ENCODE data around the gene CD248. TPM values are rescaled to one million over a fixed set of nuclear protein-coding genes. Genes with fewer than 3 reads are reported as not detected.

CD248 gene, protein sequence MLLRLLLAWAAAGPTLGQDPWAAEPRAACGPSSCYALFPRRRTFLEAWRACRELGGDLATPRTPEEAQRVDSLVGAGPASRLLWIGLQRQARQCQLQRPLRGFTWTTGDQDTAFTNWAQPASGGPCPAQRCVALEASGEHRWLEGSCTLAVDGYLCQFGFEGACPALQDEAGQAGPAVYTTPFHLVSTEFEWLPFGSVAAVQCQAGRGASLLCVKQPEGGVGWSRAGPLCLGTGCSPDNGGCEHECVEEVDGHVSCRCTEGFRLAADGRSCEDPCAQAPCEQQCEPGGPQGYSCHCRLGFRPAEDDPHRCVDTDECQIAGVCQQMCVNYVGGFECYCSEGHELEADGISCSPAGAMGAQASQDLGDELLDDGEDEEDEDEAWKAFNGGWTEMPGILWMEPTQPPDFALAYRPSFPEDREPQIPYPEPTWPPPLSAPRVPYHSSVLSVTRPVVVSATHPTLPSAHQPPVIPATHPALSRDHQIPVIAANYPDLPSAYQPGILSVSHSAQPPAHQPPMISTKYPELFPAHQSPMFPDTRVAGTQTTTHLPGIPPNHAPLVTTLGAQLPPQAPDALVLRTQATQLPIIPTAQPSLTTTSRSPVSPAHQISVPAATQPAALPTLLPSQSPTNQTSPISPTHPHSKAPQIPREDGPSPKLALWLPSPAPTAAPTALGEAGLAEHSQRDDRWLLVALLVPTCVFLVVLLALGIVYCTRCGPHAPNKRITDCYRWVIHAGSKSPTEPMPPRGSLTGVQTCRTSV
- 0.03 TPM in 1 of 2 replicates, not detected in the other for polyA plus RNA-seq (2011; rRNA removed)
- polyA plus RNA-seq (2012; cell fraction: cytosol; rRNA removed) = 0.03 TPM in 1 of 2 replicates, not detected in the other
- not detected in 2 replicates for polyA plus RNA-seq (2012; cell fraction: nucleus; rRNA removed)
- not detected in 3 replicates for polyA plus RNA-seq (2017; fragmentation: RNase III; extraction: RNeasy Plus Mini Kit Qiagen cat#74134 plus additional on column Dnase treatment)
- 0.15 TPM in 1 of 2 replicates, not detected in the other for polyA minus RNA-seq (2011; rRNA and poly(A)+ RNA removed)

DNA sequence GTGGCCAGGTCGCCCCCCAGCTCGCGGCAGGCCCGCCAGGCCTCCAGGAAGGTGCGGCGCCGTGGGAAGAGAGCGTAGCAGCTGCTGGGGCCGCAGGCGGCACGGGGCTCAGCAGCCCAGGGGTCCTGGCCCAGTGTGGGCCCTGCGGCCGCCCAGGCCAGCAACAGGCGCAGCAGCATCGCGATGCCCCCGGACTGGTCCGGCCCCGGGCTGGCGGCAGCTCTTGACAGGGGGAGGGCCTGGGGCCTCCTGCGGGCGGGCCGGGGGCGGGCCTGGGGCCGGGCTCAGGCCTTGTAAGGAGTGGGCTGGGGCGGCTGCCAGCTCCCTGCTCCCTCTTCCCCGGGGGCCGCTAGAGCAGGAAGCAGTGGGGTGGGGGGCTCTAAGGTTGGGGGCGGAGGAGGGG lies at the start of gene CD248:
TSS of gene CD248 (minus strand) at position 196 of the 403 bp plus-strand sequence. CDS start at position 179, 17 bp downstream.
- WGBS (ENCODE audit: missing lambda C conversion rate) = no CpG with 5 or more reads among the region's 29 CpGs
- no peak for FAIRE-seq
- Histone ChIP-seq H3K4me2 (peak within 1 kb of the TSS; percentile 52; the same call in 2 of the 3 replicates), H3K4me1 (peaks cover 24% of the 10 kb centered on the region), H3K27ac (peak within 1 kb of the TSS; percentile 62 to 79; a peak in 5 of 6 replicates), H3K9me3 (no peaks in the 10 kb centered on the region), H3K4me3 (no peak within 1 kb of the TSS)
- DNase-seq (ENCODE audit: low read depth in 1 of 2, low spot score in 1 of 2) = no peak
- ChIA-PET POLR2A (interaction anchor here (1.0 kb wide), 1 partner anchor 19 kb away, joined by 3 read pairs; the partner anchor contains the start of gene RIN1), CTCF (interaction anchor here (2.7 to 12.2 kb wide), 2 partner anchors 10 to 16 kb away, joined by 10 to 247 read pairs; partner anchors contain the start of gene RIN1)
- no peak for ATAC-seq
- no peak for TF ChIP-seq MAFK (IDR thresholded peaks at IDR 0.05; ENCODE audit: partially characterized antibody)
- no peak for TF ChIP-seq HMGXB4 (CRISPR knock-in tag; IDR thresholded peaks at IDR 0.05; ENCODE audit: borderline replicate concordance)
- TF ChIP-seq RFX5 (IDR thresholded peaks at IDR 0.05) = no peak
- no peak for TF ChIP-seq NPAS2 (CRISPR knock-in tag; IDR thresholded peaks at IDR 0.05; ENCODE audit: borderline replicate concordance)
- no peak for TF ChIP-seq KDM5A (IDR thresholded peaks at IDR 0.05)

- WGBS (ENCODE audit: missing lambda C conversion rate) = 89% methylated on average over 14 of the region's 14 CpGs
- Histone ChIP-seq H3K4me1 (0 out of 3 replicates have a peak, but pooled peaks cover 8% of the 10 kb centered on the region), H3K4me3 (no peak overlapping the region), H3K27ac (no peak overlapping the region), H3K9me3 (no peaks in the 10 kb centered on the region), H3K4me2 (no peak overlapping the region)
- FAIRE-seq (no peak), DNase-seq (ENCODE audit: low read depth in 1 of 2, low spot score in 1 of 2) (no peak), ATAC-seq (no peak)
- no peak for TF ChIP-seq ZFP36 (IDR thresholded peaks at IDR 0.05; ENCODE audit: borderline replicate concordance, partially characterized antibody)
- ChIA-PET CTCF (interaction anchor here (0.6 to 4.3 kb wide), 11 partner anchors 9 to 73 kb away, joined by 3 to 22 read pairs (median 4); partner anchors contain the start of gene MRPL11), POLR2A (no interaction called here)
These were observed 49.1 kb upstream of the CD248 start for GRCh38 chr11:66365711-66366619.

DNA sequence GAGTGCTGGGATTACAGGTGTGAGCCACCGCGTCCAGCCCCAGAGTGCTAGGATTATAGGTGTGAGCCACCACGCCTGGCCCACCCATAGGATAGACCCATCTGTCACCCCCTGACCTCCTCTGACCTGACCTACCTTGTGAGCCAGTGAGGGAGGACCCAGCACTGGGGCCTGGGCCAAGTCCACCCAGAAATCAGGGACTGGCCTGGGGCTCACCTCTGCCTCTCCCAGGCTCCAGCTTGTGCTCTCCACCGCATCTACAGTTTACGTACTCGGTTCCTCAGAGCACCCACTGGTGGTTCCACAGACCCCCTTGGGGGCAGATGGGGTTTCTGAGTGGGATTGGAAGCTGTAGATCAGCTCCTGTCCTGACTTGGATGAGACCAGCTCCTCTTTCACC lies 48.3 kb upstream of the CD248 start:
- 0 out of 3 replicates have a peak, but pooled peaks cover 1% of the 10 kb centered on the region for H3K4me1 ChIP-seq
- POLR2A ChIA-PET = no interaction called here
- CTCF ChIA-PET = interaction anchor here (0.6 to 4.3 kb wide), 9 partner anchors 12 to 97 kb away, joined by 3 to 19 read pairs (median 4); partner anchors contain the start of genes BRMS1 and NPAS4

More for the DNA sequence above, 48.3 kb upstream of the CD248 start:
- H3K4me3 ChIP-seq = no peak overlapping the region
- no peaks in the 10 kb centered on the region for H3K9me3 ChIP-seq
- FAIRE-seq (no peak), ATAC-seq (no peak), DNase-seq (ENCODE audit: low read depth in 1 of 2, low spot score in 1 of 2) (no peak)
- WGBS (ENCODE audit: missing lambda C conversion rate) = 94% methylated on average over 6 of the region's 6 CpGs
- no peak overlapping the region for H3K4me2 ChIP-seq
- no peak overlapping the region for H3K27ac ChIP-seq
- TF ChIP-seq ELK1 (IDR thresholded peaks at IDR 0.05; ENCODE audit: low read depth, low read length) (no peak), EHMT2 (IDR thresholded peaks at IDR 0.05; ENCODE audit: low read depth) (no peak), RNF2 (IDR thresholded peaks at IDR 0.05; ENCODE audit: borderline replicate concordance, low read depth) (no peak), MAFK (IDR thresholded peaks at IDR 0.05; ENCODE audit: partially characterized antibody) (no peak), HDAC2 (IDR thresholded peaks at IDR 0.05) (no peak)
